ENCODE results near the gene CRHR1. TPM values are rescaled to one million over a fixed set of nuclear protein-coding genes. Genes with fewer than 3 reads are reported as not detected.

CRHR1 gene
- total and polyA plus RNA-seq, 2 of the 4 experiments (the other 2 are of a cell fraction) = not detected

- TF ChIP-seq USF2 (IDR thresholded peaks at IDR 0.05; ENCODE audit: low read depth, low read length) (no peak), CEBPB (IDR thresholded peaks at IDR 0.05; ENCODE audit: low read depth, low read length) (no peak), POLR2A (IDR thresholded peaks at IDR 0.05; ENCODE audit: low read depth, low read length) (no peak), RFX5 (IDR thresholded peaks at IDR 0.05; ENCODE audit: low read depth, low read length) (no peak), RCOR1 (IDR thresholded peaks at IDR 0.05; ENCODE audit: insufficient replicate concordance, low read length) (no peak), MXI1 (IDR thresholded peaks at IDR 0.05; ENCODE audit: borderline replicate concordance, low read depth, low read length) (no peak), CTCF (conservative IDR thresholded peaks at IDR 0.05; ENCODE audit: low read depth, low read length) (no peak), MAFK (IDR thresholded peaks at IDR 0.05; ENCODE audit: low read depth, low read length) (no peak), CHD1 (IDR thresholded peaks at IDR 0.05; ENCODE audit: low read depth, low read length) (no peak), SMC3 (IDR thresholded peaks at IDR 0.05; ENCODE audit: low read depth, low read length) (no peak), NFE2L2 (IDR thresholded peaks at IDR 0.05; ENCODE audit: low read depth, low read length) (no peak), FOS (IDR thresholded peaks at IDR 0.05; ENCODE audit: low read depth, low read length) (no peak), MAZ (IDR thresholded peaks at IDR 0.05; ENCODE audit: borderline replicate concordance, low read depth, low read length) (no peak), RAD21 (IDR thresholded peaks at IDR 0.05; ENCODE audit: low read length) (no peak), BHLHE40 (IDR thresholded peaks at IDR 0.05; ENCODE audit: low read depth, low read length) (no peak)
- TF ChIP-seq, protein P1, sequence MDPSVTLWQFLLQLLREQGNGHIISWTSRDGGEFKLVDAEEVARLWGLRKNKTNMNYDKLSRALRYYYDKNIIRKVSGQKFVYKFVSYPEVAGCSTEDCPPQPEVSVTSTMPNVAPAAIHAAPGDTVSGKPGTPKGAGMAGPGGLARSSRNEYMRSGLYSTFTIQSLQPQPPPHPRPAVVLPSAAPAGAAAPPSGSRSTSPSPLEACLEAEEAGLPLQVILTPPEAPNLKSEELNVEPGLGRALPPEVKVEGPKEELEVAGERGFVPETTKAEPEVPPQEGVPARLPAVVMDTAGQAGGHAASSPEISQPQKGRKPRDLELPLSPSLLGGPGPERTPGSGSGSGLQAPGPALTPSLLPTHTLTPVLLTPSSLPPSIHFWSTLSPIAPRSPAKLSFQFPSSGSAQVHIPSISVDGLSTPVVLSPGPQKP (IDR thresholded peaks at IDR 0.05; ENCODE audit: borderline replicate concordance, low read depth, low read length) = no peak
- no peak overlapping the region for H3K4ac ChIP-seq (ENCODE audit: low read depth, low read length)
- no peak overlapping the region for H2BK5ac ChIP-seq (ENCODE audit: low read depth, low read length, poor library complexity, severe bottlenecking)
- no peak overlapping the region for H3K9ac ChIP-seq (ENCODE audit: low read depth, low read length)
- H3K14ac ChIP-seq (replicated peaks; ENCODE audit: low read depth, low read length) = no peak overlapping the region
- no peak overlapping the region for H2AK9ac ChIP-seq (replicated peaks; ENCODE audit: low read depth, low read length, poor library complexity)
- no peak overlapping the region for H3K27ac ChIP-seq (ENCODE audit: insufficient read depth, low read length)
- no peaks in the 10 kb centered on the region for H3K36me3 ChIP-seq (ENCODE audit: control insufficient read depth, insufficient read depth, low read length)
- peaks cover 31% of the 10 kb centered on the region for H3K27me3 ChIP-seq (ENCODE audit: control insufficient read depth, insufficient read depth, low read length)
- no peaks in the 10 kb centered on the region for H4K20me1 ChIP-seq (ENCODE audit: insufficient read depth, low read length)
- H3K4me3 ChIP-seq (ENCODE audit: insufficient read depth, low read depth, low read length) = no peak overlapping the region
- no peak overlapping the region for H3K56ac ChIP-seq (ENCODE audit: extremely low read depth, insufficient read depth, low read length)
- no peak overlapping the region for H2AFZ ChIP-seq (replicated peaks; ENCODE audit: low read length, poor library complexity)
- ChIA-PET CTCF (no interaction called here), POLR2A (ENCODE audit: unreplicated experiment) (no interaction called here)
- H3K4me1 ChIP-seq (ENCODE audit: control insufficient read depth, insufficient read depth, low read length) = no peaks in the 10 kb centered on the region
- no peak overlapping the region for H2AK5ac ChIP-seq (ENCODE audit: low read depth, low read length)
- no peaks in the 10 kb centered on the region for H3K9me3 ChIP-seq (ENCODE audit: control insufficient read depth, insufficient read depth, low read length)
- in situ Hi-C loops (cut with MboI; ENCODE audit: low sequenced_read_pairs) (loop anchor here (25.0 kb wide), 1 partner anchor 416 kb away; no protein-coding TSS in a partner anchor), dilution Hi-C loops (cut with HindIII; ENCODE audit: low sequenced_read_pairs, unreplicated experiment) (no loop called here), intact Hi-C loops (cut with micrococcal nuclease) (no loop called here)
- no peaks in the 10 kb centered on the region for H3K79me1 ChIP-seq (ENCODE audit: low read depth in 1 of 2, low read length in 2 of 2)
- no peak overlapping the region for H4K5ac ChIP-seq (ENCODE audit: low read depth, low read length)
- no peaks in the 10 kb centered on the region for H3K9me1 ChIP-seq (ENCODE audit: insufficient read depth, low read length)
- no peak overlapping the region for H4K8ac ChIP-seq (ENCODE audit: low read depth in 2 of 2, low read length in 2 of 2)
- no peak overlapping the region for H2BK15ac ChIP-seq (ENCODE audit: low read depth, low read length)
- no peak overlapping the region for H2BK120ac ChIP-seq (ENCODE audit: low read depth, low read length)
- no peak overlapping the region for H3K4me2 ChIP-seq (ENCODE audit: low read depth, low read length)
- H4K91ac ChIP-seq (ENCODE audit: insufficient read depth, low read depth, low read length) = no peak overlapping the region
- H2BK20ac ChIP-seq (ENCODE audit: low read depth, low read length) = no peak overlapping the region
- no peak overlapping the region for H3K18ac ChIP-seq (ENCODE audit: low read depth, low read length)
- WGBS, 2 experiments (ENCODE audit: extremely low coverage in 2 of 2, insufficient read length in 1 of 2) = no CpG with 5 or more reads among the region's 9 CpGs
- ATAC-seq (ENCODE audit: low read depth) (no peak), DNase-seq (no peak)
- BruUV-seq (replicated peaks) = no TSS peak
- no peak overlapping the region for H3K23ac ChIP-seq (ENCODE audit: low read depth, low read length)
Measured at GRCh38 chr17:45828171-45828570, 44.1 kb downstream of the CRHR1 start.
